NCI-H2196 treated with DMSO at 0.1 percent for 48 hours (cell line): ENCODE data around the gene POU4F3.

Experiments
- DNase-seq: peaks from one replicate; lab custom pipeline; 2025; ENCODE audit not compliant: unreplicated experiment; lab: John Stamatoyannopoulos, UW

The POU4F3 gene

GRCh38 chr5:146339715-146340259 is 1.1 kb downstream of the POU4F3 start:
- no peak for DNase-seq

GRCh38 chr5:146340260-146341081 is 1.8 kb downstream of the POU4F3 start:
- no peak for DNase-seq

DNA sequence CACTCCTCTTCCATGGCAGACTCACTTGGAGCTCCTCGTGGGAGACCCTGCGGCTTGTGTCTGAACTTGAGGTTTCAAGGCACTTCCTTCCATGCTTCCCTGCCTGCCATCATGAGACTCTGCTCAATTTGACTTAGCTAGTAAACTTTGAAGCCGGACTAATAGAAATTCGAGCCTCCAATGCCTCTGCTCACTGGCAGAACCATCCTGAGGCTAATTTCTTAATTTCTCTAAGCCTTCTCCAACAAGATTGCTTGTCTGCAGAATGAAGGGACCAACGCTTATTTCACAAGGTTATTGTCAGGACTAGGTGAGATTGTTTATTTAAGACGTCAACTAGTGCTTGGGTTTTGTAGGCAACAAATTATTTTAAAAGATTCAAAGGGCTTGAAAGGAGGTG is 3.2 kb downstream of the POU4F3 start:
- DNase-seq, result no peak

GRCh38 chr5:146342519-146342881 is 3.9 kb downstream of the POU4F3 start:
- no peak for DNase-seq

GRCh38 chr5:146342882-146343865 is 4.5 kb downstream of the POU4F3 start:
- DNase-seq, result no peak

DNA sequence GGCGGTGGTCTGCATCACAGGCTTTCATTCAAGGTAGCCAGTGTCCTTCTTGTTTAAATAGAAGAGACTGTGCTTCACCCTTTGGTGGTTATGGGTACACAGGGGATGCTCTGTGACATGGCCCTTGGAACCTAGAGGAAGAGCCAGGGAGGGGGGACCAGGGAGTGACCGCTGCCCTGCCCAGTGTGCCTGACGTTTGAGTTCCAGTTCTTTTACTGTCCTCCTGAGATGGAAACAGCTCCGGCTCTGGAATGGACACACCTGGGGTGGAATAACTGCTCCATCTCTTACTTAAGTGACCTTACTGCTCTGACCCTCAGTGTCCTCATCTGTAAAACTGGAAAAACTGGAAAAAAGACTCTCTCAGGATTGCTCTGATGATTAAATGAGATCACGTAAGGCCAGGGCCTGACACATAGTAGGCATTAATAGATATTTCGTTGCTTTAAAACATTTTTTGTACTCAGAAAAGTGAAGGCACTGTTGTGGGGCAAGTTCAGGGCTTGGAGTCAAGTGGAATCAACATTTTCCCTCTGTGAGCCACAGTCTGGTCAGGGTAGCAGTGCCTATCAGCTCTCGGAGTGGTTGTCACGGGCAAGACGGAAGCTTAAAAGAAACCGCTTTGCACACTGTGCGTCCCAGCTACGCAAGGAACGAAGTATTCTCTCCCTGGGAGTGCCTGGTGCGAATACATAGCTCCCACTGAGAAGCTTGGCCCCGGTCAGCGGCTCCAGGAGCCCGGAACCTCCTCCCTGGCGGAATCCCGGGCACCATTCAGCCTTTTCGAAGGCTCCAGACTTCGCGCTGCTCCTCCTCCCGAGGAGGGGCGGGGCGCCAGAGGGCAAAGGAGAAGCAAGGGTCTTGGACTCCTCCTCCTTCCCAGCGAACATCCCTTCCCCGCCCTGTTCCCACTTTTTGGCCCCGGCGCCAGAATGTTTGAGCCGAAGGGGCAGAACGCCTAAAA is 5.8 kb downstream of the POU4F3 start:
- no peak for DNase-seq

DNA sequence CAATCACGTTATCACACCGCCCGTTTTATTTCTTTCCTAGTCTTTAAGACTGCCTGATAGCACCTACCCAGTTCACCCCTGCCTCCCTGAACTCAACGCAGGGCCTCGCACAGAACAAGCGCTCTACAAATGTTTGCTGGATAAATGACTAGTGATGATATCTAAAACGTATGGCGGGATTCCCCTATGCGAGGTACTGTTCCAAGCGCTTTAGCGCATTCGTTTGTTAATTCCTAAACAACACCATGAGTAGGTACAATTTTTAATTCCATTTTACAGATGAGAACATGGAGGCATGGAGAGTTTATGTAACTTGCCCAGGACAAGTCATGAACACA is 6.6 kb downstream of the POU4F3 start:
- DNase-seq, result no peak

DNA sequence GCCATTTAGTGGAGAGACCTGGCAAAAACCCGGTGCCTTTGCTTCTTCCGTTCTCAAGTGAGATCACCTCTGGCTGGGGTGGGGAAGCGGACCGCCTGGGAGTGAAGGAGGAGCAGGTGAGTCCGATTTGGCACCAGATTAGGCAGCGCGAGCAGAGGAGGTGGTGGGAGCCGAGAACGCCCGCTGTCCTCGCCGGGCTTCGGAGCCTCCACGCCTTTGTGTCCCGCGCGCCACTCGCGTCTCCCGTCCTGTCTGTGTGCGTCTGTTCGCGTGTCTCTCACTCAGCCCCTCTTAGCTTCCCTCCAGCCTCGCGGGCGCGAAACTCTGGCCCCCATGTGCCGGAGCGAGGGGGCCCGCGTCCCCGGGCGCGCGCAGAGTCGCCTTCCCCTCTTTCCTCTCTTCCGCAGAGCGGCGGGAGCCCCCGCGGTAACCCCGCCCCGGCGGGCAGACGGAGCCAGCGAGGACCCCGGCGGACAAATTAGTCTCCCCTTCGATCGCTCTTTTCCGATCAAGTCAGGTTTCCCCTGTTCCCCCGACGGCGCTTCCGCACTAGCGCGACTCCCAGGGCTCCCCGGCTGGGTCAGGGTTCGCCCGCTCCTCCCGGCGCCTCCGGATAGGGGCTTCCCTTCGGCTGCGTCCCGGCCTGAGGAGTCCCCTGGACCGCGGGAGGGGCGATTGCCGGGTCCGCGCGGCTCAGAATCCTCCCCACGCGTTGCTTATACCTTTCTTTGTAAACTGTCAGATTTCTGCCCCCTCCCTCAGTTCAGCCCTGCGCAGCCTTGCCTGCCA is 7.1 kb downstream of the POU4F3 start:
- no peak for DNase-seq

DNA sequence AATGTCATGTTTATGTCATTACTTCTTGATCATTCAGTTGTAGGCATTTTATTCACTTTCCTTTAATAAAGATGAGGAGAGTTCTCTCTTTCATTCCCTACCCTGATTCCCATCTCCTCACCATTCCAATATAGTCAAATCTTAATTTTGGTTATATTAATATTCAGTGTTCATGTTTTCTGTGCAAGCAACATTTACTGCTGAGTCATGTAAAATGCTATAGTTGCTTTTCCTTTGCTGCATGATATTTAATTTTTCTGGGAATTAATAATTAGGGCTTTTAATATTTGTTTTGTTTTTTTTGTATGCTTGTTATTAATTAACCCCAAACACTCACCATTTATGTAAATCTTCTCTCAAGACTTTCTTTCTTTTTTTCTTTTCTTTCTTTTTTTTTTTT is 18.5 kb downstream of the POU4F3 start:
- DNase-seq, result no peak

DNA sequence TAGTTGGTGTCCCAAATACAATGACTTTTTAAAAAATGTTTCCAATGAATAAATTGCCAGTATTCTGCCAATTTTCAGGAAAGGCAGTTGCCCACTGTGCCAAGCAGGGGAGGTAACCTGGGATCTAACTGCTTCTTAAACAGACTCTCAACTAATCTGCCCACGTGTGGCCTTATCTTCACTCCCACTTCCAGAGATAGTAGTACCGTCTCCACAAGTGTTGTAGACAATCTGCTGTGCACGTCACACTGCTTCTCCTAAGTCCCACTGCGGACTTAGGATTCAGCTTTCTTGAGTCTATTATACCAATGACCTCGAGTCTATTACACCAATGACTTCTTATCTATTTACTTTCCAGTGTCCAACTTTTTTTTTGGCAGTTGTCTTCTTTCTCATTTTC is 21.2 kb downstream of the POU4F3 start:
- no peak for DNase-seq

DNA sequence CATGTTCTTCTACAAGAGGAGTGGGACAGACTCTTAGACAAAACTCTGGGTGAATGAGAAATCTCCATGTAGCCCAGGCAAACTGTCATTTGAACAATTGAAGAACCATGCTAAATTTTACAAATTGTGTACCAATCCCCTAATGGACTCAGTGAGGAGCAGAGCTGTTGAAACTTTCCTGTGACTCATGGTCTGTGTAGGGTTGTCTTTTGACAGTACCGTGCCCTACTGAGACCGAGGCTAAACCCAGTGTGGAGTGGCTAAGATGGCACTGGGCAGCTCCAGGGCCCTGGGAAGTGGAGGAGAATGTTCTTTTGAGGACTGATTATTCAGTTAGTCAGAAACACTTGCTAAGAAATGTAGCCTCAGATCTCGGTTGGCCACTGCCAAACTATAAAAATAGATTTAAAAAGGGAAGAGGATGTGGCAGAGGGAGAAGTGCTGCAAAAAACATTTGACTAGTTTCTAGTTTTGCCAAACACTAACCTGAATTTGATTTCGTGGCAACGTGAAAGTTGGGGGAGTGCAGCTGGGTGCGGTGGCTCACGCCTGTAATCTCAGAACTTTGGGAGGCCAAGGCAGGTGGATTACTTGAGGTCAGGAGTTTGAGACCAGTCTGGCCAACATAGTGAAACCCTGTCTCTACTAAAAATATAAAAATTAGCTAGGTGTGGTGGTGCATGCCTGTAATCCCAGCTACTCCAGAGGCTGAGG is 24.7 kb downstream of the POU4F3 start:
- no peak for DNase-seq

- no peak for DNase-seq
These were observed 27.0 kb downstream of the POU4F3 start for GRCh38 chr5:146365618-146366017.

- no peak for DNase-seq
These were observed 28.3 kb downstream of the POU4F3 start for GRCh38 chr5:146366904-146367303.

DNA sequence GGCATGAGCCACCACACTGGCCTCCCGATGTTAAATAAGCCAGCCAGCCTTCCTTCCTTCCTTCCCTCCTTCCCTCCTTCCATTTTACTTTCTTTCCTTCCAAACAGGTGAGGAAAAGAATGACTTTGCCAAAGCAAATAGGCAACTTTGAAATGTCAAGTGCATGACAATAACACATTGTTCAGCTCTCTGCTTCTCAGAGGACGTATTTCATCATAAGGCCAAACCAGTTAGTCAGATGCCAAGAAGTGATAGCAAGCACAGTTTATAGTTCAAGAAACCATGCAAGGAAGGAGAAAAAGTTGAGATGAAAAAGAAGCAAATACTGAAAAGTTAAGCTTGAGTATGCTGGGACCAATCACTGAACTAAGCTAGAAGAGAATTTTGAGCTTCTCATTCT is 29.5 kb downstream of the POU4F3 start:
- no peak for DNase-seq

GRCh38 chr5:146369691-146370090 is 31.1 kb downstream of the POU4F3 start:
- no peak for DNase-seq

DNA sequence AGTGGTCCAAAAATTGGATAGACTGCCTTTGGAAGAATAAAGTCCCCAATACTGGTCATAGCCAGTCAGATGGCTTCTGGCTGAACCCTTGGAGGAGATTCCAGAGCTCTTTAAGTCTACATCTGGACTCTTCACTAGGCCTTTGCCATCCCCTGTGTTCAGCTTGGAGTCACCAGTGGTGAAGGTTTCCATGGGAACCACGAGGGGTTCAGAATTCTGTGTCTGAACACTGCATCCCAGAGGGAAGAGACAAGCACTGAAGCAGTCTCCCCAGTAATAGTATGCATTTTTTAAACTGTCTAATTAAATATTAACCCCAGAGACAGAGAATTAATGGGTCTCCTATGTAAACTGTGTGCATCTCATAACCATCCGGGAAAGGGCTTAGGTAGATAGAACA is 38.2 kb downstream of the POU4F3 start:
- DNase-seq, result no peak

- no peak for DNase-seq
These were observed 40.3 kb downstream of the POU4F3 start for GRCh38 chr5:146378986-146379385.

DNA sequence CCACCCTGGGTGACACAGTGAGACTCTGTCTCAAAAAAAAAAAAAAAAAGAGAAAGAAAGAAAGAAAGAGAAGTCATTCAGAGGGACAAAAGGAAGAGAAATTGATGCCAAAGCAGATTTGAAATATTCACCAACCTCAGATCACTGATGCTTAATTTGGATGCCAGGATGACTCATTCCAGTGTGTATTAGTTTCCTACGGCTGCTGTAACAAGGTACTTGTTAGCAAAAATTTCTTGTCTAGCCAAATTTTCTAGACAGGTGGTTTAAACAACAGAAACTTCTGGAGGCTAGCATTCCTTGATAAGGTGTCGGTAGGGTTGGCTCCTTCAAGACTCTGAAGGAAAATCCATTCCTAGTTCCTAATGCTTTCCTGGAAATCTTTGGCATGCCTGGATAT is 42.1 kb downstream of the POU4F3 start:
- no peak for DNase-seq

DNA sequence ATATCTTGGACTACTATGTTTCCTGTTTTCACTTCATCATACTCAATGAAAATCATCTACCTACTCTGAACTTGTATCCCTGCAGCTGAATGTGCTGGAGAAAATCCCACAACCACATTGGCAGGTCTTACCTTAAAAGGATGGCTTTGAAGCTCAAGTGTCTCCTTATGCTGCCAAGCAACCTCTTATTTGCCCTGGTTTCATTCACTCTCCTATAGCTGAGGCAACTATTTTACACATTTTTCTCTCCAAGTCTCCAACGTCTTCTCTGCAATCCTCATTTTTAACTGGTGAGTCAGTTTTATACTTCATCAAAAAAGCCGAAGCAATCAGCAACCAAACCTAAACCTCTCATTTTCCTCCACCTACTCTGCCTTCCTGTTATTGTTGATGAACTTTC is 49.7 kb downstream of the POU4F3 start:
- peak; percentile 14 for DNase-seq
